Activated CD4-positive, CD25-positive, alpha-beta regulatory T cell (primary cell): ENCODE measurements around the gene ATP8B1.
"Not testable (repeated sequence)": the region's sequence is repeated elsewhere in the genome, so short reads cannot be mapped to it uniquely, and the experiment has no call there.

ENCODE experiments used
- DNase-seq, 4 experiments: peaks; one replicate each; lab custom pipeline; 2025; lab: John Stamatoyannopoulos, UW

The ATP8B1 gene

GRCh38 chr18:57660961-57661360 is 142.2 kb downstream of the ATP8B1 start:
- DNase-seq, result no peak

DNA sequence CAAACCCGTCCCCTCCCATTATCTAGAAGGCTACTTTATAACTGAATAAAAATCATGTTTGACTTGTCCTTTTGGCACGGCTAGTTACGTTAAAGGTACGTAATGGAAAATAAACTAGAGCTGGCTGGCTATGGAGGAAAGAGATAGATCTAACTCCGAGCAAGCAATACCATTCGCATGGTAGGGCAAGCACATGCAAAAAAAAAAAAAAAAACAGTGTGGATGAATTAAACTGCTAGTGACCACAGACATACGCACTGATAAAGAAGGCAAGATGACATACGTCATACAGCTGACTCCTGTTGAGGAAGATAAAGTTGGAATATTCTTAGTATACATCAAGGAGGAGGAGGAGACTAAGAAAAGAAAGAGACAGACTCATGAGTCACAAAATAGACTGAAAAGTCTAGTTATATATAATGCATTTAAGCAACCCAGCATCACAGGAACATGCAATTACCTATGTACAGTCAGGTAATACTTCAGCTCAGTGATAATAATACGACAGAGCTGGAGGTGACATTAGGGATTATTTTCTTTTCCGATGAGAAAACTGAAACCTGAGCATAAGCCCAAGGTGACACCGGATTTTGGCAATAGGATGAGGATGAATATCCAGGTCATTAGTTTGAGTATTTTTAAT is 143.5 kb downstream of the ATP8B1 start:
- DNase-seq, result no peak

DNA sequence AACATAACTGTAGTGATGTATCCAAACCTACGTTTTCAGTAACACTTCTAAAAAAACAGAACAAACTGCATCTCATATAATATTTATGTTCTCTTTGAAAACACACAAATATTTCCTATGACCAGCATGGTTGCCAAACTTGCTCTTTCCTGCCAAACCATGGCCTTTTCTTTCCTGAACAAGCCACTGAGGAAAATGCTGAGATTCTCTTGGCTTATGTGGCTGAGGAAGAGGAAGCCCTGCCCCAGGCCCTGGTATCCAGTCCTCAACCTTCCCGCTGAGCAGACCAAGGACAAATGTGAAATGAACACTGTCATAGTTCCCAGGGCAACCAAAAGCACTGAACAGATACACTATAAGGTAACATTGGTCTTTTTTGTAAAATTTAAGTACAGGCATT is 145.6 kb downstream of the ATP8B1 start:
- no peak for DNase-seq

GRCh38 chr18:57655740-57656139 is 147.4 kb downstream of the ATP8B1 start:
- DNase-seq, result no peak

GRCh38 chr18:57651914-57652313 is 151.2 kb downstream of the ATP8B1 start:
- DNase-seq, result no peak

GRCh38 chr18:57649556-57650500 is 153.3 kb downstream of the ATP8B1 start:
- no peak for DNase-seq

- no peak for DNase-seq
Measured at GRCh38 chr18:57648414-57648813, 154.7 kb downstream of the ATP8B1 start.

DNA sequence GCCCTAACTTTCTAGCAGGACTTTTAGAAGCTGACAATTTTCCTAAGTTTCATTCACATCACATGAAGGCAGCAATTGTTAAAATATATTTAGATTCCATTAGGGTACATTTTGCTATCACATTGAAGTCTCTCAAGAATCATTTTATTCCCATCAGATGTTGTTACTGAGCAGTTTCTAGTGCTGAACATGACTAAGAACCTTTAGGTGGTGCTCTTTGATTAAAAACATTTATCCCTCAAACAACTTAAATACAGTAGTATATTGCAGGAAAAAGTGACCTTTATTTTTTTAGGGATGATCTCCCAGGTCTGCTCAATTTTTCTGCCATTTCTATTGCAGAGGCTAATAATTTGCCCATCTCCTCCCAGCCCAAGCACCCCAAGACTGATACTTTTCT is 158.6 kb downstream of the ATP8B1 start:
- DNase-seq, result no peak

DNA sequence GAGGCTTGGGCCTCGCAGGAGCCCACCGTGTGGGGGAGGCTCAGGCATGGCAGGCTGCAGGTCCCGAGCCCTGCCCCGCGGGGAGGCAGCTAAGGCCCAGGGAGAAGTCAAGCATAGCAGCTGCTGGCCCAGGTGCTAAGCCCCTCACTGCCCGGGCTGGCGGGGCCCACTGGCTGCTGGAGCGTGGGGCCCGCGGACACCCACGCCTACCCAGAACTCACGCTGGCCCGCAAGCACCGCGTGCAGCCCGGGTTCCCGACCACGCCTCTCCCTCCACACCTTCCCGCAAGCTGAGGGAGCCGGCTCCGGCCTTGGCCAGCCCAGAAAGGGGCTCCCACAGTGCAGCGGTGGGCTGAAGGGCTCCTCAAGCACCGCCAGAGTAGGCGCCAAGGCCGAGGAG is 159.4 kb downstream of the ATP8B1 start:
- DNase-seq, result not testable (repeated sequence)

DNA sequence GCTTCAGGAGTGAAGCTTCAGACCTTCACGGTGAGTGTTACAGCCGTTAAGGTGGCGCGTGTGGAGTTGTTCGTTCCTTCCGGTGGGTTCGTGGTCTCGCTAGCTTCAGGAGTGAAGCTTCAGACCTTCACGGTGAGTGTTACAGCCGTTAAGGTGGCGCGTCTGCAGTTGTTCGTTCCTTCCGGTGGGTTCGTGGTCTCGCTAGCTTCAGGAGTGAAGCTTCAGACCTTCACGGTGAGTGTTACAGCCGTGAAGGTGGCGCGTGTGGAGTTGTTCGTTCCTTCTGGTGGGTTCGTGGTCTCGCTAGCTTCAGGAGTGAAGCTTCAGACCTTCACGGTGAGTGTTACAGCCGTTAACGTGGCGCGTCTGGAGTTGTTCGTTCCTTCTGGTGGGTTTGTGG is 160.7 kb downstream of the ATP8B1 start:
- DNase-seq, result not testable (repeated sequence)

DNA sequence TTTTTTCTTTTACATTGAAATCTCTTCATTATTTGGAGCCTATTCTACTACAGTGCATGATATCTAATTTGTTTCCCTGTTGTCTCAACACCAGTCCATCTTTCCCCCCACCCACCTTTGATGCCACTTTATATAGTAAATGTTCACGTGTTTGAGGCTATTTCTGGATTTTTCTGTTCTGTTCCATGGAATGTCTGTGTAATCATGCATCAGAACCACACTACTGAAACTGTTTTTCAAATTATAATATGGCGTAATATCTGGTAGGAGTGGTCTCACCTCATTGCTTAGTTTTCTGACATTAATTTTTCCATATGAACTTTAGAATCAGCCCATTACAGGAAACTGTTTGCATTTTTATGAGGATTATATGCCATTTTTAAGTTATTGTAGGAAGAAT is 162.4 kb downstream of the ATP8B1 start:
- DNase-seq, result no peak

DNA sequence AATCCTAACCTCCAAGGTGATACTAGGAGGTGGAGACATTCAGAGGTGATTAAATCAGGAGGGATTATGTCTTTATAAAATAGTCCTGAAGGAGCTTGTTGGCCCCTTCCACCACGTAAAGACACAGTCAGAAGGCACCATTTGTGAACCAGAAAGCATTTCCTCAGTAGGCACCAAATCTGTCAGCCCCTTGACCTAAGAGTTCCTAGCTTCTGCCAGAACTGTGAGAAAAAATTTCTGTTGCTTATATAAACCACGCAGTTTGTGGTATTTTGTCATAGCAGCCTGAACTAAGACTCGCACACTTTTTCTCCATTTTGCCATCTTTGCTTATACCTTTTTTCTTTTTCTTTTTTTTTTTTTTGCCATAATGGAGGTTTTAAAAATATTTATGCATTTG is 162.9 kb downstream of the ATP8B1 start:
- DNase-seq, result no peak

- no peak for DNase-seq
Measured at GRCh38 chr18:57635003-57635822, 167.9 kb downstream of the ATP8B1 start.

DNA sequence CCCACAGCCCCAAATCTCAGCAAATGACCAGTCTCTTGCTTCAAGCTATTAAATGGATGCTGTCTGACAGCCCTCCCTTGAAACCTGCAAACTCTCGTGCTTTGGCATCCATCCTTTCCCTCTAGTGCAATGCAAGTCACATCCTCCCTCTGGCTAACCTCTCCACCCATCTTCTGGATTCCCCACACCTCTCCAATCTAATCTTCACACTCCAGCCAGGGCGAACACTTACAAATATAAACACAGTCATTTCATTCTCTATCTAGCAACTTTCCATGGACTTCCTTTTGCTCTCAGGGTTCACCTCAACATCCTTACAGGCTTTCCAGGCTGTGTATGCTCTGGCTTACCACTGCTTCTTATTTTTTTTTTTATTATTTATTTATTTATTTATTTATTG is 171.4 kb downstream of the ATP8B1 start:
- no peak for DNase-seq

- DNase-seq, result no peak
Measured at GRCh38 chr18:57630754-57631595, 172.1 kb downstream of the ATP8B1 start.

DNA sequence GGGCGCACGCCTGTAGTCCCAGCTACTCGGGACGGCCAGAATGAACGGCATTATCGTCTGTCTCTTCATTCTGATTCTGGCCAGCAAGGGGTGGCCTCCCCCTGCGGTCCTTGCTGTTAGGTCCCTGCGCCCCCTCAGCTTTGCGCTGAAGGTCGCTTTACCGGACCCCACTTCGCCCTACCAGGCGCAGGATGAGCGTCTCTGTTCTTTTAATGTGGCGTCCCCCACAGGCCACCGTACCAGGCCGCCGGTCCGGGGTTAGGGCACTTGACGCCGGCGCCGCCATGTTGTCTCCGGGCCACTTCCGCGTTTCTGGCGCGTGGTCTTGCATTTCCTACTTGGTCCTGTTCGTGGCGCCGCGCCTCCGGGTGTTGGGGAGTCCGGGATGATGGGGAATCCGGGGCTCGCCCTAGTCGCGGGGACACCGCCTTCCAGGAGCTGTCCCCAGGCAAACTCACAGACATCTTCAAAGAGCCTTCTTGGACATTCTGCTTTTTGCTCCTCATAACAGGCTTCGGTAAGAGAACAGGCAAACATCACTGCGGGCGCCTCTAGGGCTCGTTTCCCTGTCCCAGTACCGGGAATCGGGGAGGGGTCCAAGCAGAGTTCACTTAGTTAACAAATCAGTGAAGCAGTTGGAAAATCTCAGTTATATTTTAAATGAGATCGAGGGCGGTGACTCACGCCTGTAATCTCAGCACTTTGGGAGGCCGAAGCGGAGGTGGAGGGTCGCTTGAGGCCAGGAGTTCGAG is 172.9 kb downstream of the ATP8B1 start:
- peak; percentile 86 to 89 (median 87) for DNase-seq

GRCh38 chr18:57629422-57629821 is 173.7 kb downstream of the ATP8B1 start:
- DNase-seq, result no peak

- DNase-seq, result no peak
Measured at GRCh38 chr18:57627488-57627887, 175.6 kb downstream of the ATP8B1 start.

DNA sequence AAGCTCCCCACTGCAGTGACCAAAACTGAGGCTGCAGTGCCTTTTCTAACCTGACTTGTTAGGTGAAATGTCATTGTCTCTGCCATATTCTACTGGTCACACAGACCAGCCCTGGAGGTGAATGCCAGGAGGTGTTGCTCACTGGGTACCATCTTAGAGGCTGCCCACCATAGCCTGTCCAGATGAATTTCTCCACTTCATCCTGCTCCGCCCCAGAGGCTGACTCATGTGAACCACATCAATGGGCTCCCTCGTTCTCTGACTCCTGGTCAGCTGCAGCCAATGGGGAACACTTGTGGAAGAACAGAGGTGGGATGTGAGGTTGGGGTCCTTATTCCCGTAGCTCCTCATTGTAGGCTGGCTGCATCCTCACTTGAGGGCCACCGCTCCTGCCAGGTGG is 178.1 kb downstream of the ATP8B1 start:
- DNase-seq, result no peak

- peak in 3 of 4 experiments; percentile 25 to 35 (median 27) for DNase-seq
Measured at GRCh38 chr18:57621246-57621604, 181.9 kb downstream of the ATP8B1 start.

DNA sequence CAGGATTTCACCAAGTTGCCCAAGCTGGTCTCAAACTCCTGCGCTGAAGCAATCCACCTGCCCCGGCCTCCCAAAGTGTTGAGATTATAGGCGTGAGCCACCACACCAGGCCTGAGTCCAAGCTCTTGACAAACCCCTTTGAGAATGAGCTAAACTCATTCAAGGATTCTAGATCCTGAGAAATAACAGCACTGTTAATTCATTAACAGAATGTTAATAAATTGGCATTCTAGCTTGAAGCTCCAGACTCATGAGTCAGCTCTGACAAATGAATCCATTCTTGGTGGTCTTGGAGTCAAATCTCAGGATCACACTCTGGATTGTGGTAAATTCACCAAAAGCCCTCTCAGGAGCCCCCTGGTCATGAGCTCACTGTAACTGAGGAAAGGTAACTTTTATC is 183.2 kb downstream of the ATP8B1 start:
- no peak for DNase-seq
